HepG2 (cell line): ENCODE measurements around the gene PRKCE. TPM values are rescaled to one million over a fixed set of nuclear protein-coding genes. Genes with fewer than 3 reads are reported as not detected.

ENCODE experiments used
- ATAC-seq: fragments of 200-7000 bp; cut with Tn5 transposase; 3 replicates; pipeline ENCODE4 v1.9.1; 2020; ENCODE audit warnings: mild to moderate bottlenecking, moderate library complexity
- BruUV-seq: library from RNA; stranded (reverse); fragments of 400-500 nt; replicated peaks from 2 replicates; lab custom pipeline; 2021; lab: Mats Ljungman, UMichigan
- CTCF ChIA-PET: fragments of 300-600 bp; formaldehyde crosslinking; extraction: SDS; loops from one replicate; lab custom pipeline; 2021; ENCODE audit warnings: low total read pairs, inconsistent platforms, low intra/inter-chr PET ratio; lab: Yijun Ruan, JAX
- POLR2A ChIA-PET: fragments of 350-600 bp; sonication (Branson Sonifier 250); formaldehyde crosslinking; loops from one replicate; lab custom pipeline; 2020; ENCODE audit warnings: antibody characterized with exemption, inconsistent platforms; lab: Yijun Ruan, JAX
- DNase-seq: peaks from one replicate; pipeline ENCODE4 v3.0.0-alpha.2; 2015; ENCODE audit warnings: low spot score
- FAIRE-seq: peaks from 3 replicates; lab custom pipeline; 2011; peaks lifted over from hg19 to GRCh38; lab: Jason Lieb, UNC
- H2AFZ ChIP-seq: one replicate; pipeline ENCODE4 v1.6.1; 2011; ENCODE audit warnings: low read length, inconsistent platforms
- H3K27ac ChIP-seq: fragments of 300-600 bp; 3 replicates; pipeline ENCODE4 v1.8.0; 2011; ENCODE audit warnings: mixed run types, mild to moderate bottlenecking, mixed read lengths, low read length, inconsistent platforms; ENCODE audit not compliant: insufficient read depth; ENCODE audit errors: extremely low read length
- H3K27me3 ChIP-seq, 2 experiments: fragments of 200-600 bp in 1 of 2; 2 replicates in 1 of 2; 3 replicates in 1 of 2; pipeline versions ENCODE4 v1.6.0 to v1.8.0; 2011; ENCODE audit warnings: low read length in 2 of 2, mild to moderate bottlenecking in 2 of 2, moderate library complexity in 2 of 2, inconsistent platforms in 1 of 2; ENCODE audit not compliant: insufficient read depth in 2 of 2, control insufficient read depth in 1 of 2
- H3K36me3 ChIP-seq, 2 experiments: fragments of 200-600 bp in 1 of 2; replicated peaks in 1 of 2; 2 replicates in 1 of 2; 3 replicates in 1 of 2; pipeline versions ENCODE4 v1.5.1 to v1.8.0; 2011; ENCODE audit warnings: low read length in 2 of 2, inconsistent platforms in 1 of 2; ENCODE audit not compliant: insufficient read depth in 2 of 2, control insufficient read depth in 1 of 2
- H3K4me1 ChIP-seq: 2 replicates; pipeline ENCODE4 v1.5.1; 2012; ENCODE audit warnings: low read length, inconsistent platforms; ENCODE audit not compliant: insufficient read depth
- H3K4me2 ChIP-seq: 2 replicates; pipeline ENCODE4 v1.6.0; 2011; ENCODE audit warnings: low read depth, low read length, inconsistent platforms
- H3K4me3 ChIP-seq, 3 experiments: fragments of 200-600 bp in 1 of 3; sonication (generic), shearing (Covaris generic) in 1 of 3; replicated peaks in 1 of 3; 2 replicates each; pipeline ENCODE4 v1.5.1; 2011 to 2016; ENCODE audit warnings: low read length in 3 of 3, inconsistent platforms in 2 of 3, low read depth in 2 of 3, mild to moderate bottlenecking in 2 of 3, control low read depth in 1 of 3, mixed read lengths in 1 of 3; ENCODE audit not compliant: insufficient read depth in 1 of 3
- H3K79me2 ChIP-seq: one replicate; pipeline ENCODE4 v1.6.1; 2011; ENCODE audit warnings: low read length, inconsistent platforms; ENCODE audit not compliant: insufficient read depth
- H3K9ac ChIP-seq: 2 replicates; pipeline ENCODE4 v1.6.0; 2011; ENCODE audit warnings: mild to moderate bottlenecking, low read depth, low read length, inconsistent platforms; ENCODE audit not compliant: insufficient read depth
- H3K9me3 ChIP-seq: 2 replicates; pipeline ENCODE4 v1.5.1; 2012; ENCODE audit warnings: mild to moderate bottlenecking, low read length
- H4K20me1 ChIP-seq: 2 replicates; pipeline ENCODE4 v1.6.0; 2011; ENCODE audit warnings: inconsistent platforms, mild to moderate bottlenecking, low read length, moderate library complexity; ENCODE audit not compliant: insufficient read depth
- BORCS8-MEF2B ChIP-seq: sonication (generic); formaldehyde crosslinking; IDR thresholded peaks from 2 replicates; pipeline ENCODE4 v1.8.0; 2022; ENCODE audit warnings: mild to moderate bottlenecking, missing genetic modification reagents
- ISL2 ChIP-seq: sonication (generic); formaldehyde crosslinking; IDR thresholded peaks from 2 replicates; pipeline ENCODE4 v1.5.0; 2020; ENCODE audit warnings: missing genetic modification reagents
- SP4 ChIP-seq: sonication (generic); formaldehyde crosslinking; IDR thresholded peaks from 2 replicates; pipeline ENCODE4 v1.8.1; 2023; ENCODE audit warnings: mild to moderate bottlenecking, missing genetic modification reagents
- ZNF230 ChIP-seq: sonication (generic); formaldehyde crosslinking; IDR thresholded peaks from 2 replicates; pipeline ENCODE4 v1.4.0; 2020; ENCODE audit warnings: mild to moderate bottlenecking, missing genetic modification reagents
- ZNF292 ChIP-seq: sonication (generic); formaldehyde crosslinking; IDR thresholded peaks from 2 replicates; pipeline ENCODE4 v1.8.1; 2022; ENCODE audit warnings: mild to moderate bottlenecking, low read depth, missing genetic modification reagents, borderline replicate concordance
- ZNF296 ChIP-seq: sonication (generic); formaldehyde crosslinking; conservative IDR thresholded peaks from 2 replicates; pipeline ENCODE4 v1.5.0; 2020; ENCODE audit warnings: mild to moderate bottlenecking, missing genetic modification reagents
- ZNF605 ChIP-seq: sonication (generic); formaldehyde crosslinking; IDR thresholded peaks from 2 replicates; pipeline ENCODE4 v1.8.0; 2022; ENCODE audit warnings: mild to moderate bottlenecking, missing genetic modification reagents
- WGBS: methylation state at CpG from one replicate; pipeline ENCODE4 v1.1.6; 2017; ENCODE audit warnings: low lambda C conversion rate; 5-methylcytosine and 5-hydroxymethylcytosine counted together
- in situ Hi-C: cut with HindIII; loops from 2 replicates; pipeline ENCODE4 v1.10.0; 2017; ENCODE audit warnings: low pct_unique_long_range_greater_than_20kb; ENCODE audit not compliant: extremely low pct_ligation_motif_present
- intact Hi-C: fragments of 100-400 bp; cut with micrococcal nuclease; formaldehyde crosslinking; loops from one replicate; pipeline ENCODE4 v1.10.0; 2022; ENCODE audit not compliant: unreplicated experiment
- polyA plus RNA-seq, 8 experiments: library from polyadenylated mRNA; depleted of rRNA in 3 of 8; stranded (reverse) in 7 of 8; unstranded in 1 of 8; fragments of >200 nt; fragmentation: Illumina TruSeq in 4 of 8; extraction: Trizol in 4 of 8; gene quantifications; 2 replicates each; pipeline versions ENCODE4 v1.2.1 to v1.2.3, GENCODE V29; 2011 to 2016; ENCODE audit warnings: low read depth in 4 of 8, missing spikeins in 1 of 8, mixed read lengths in 1 of 8; ENCODE audit not compliant: insufficient read depth in 1 of 8
- total RNA-seq, 5 experiments: library from RNA; depleted of rRNA; stranded (reverse); fragments of >200 nt; fragmentation: Illumina TruSeq; extraction: Trizol; gene quantifications; 2 replicates each; pipeline ENCODE4 v1.2.3, GENCODE V29; 2016; ENCODE audit warnings: low read depth in 1 of 5
- TF ChIP-seq, protein P1 (sequence below): sonication (generic); formaldehyde crosslinking; IDR thresholded peaks from 2 replicates; pipeline ENCODE4 v1.4.0; 2020; ENCODE audit warnings: missing genetic modification reagents

Gene PRKCE
- total and polyA plus RNA-seq, 2 of the 13 experiments (the other 11 are each of a cell fraction or from before 2014, with no cell fraction given), result 1.0 to 3.9 TPM

DNA sequence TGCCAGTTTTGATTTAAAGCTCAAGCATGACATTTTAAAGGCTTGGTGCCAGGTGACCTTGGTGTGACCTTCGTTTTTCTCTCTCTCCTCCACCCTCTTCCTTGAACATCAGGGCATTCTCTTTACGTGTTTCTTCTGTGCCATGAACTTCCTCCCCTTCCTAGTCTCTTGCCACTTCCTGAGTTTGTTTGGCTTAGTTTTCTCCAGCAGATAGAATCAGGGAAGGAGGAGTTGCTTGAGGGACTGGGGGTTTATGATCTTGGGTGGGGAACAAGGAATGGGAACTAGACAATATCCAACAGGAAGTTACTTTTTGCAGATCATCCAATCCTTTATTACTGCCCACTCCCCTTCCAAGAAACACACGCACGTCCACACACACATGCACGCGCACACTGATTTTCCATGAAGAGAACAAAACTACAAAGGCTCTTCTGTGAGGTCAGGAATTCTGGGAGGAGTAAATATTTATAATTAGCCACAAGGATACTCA lies 435.1 kb downstream of the PRKCE start:
- Histone ChIP-seq H3K27me3 (no peaks in the 10 kb centered on the region), H3K79me2 (no peaks in the 10 kb centered on the region), H2AFZ (no peak overlapping the region), H3K27ac (no peak overlapping the region), H3K4me2 (no peak overlapping the region), H4K20me1 (no peaks in the 10 kb centered on the region), H3K4me3 (no peak overlapping the region), H3K4me1 (peaks cover 19% of the 10 kb centered on the region), H3K9me3 (no peaks in the 10 kb centered on the region), H3K9ac (no peak overlapping the region), H3K36me3 (no peaks in the 10 kb centered on the region)
- 81% methylated on average over 6 of the region's 6 CpGs for WGBS
- no peak for DNase-seq
- no peak for ATAC-seq
- in situ Hi-C loops (no loop called here), intact Hi-C loops (no loop called here)
- no peak for TF ChIP-seq ZNF296 (CRISPR knock-in tag)
- TF ChIP-seq ZNF605 (CRISPR knock-in tag), result no peak
- no peak for TF ChIP-seq ZNF292 (CRISPR knock-in tag)
- no peak for TF ChIP-seq ISL2
- TF ChIP-seq ZNF230, result no peak
- TF ChIP-seq BORCS8-MEF2B, result no peak
- TF ChIP-seq, protein P1, sequence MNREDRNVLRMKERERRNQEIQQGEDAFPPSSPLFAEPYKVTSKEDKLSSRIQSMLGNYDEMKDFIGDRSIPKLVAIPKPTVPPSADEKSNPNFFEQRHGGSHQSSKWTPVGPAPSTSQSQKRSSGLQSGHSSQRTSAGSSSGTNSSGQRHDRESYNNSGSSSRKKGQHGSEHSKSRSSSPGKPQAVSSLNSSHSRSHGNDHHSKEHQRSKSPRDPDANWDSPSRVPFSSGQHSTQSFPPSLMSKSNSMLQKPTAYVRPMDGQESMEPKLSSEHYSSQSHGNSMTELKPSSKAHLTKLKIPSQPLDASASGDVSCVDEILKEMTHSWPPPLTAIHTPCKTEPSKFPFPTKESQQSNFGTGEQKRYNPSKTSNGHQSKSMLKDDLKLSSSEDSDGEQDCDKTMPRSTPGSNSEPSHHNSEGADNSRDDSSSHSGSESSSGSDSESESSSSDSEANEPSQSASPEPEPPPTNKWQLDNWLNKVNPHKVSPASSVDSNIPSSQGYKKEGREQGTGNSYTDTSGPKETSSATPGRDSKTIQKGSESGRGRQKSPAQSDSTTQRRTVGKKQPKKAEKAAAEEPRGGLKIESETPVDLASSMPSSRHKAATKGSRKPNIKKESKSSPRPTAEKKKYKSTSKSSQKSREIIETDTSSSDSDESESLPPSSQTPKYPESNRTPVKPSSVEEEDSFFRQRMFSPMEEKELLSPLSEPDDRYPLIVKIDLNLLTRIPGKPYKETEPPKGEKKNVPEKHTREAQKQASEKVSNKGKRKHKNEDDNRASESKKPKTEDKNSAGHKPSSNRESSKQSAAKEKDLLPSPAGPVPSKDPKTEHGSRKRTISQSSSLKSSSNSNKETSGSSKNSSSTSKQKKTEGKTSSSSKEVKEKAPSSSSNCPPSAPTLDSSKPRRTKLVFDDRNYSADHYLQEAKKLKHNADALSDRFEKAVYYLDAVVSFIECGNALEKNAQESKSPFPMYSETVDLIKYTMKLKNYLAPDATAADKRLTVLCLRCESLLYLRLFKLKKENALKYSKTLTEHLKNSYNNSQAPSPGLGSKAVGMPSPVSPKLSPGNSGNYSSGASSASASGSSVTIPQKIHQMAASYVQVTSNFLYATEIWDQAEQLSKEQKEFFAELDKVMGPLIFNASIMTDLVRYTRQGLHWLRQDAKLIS, result no peak
- TF ChIP-seq SP4 (CRISPR knock-in tag), result no peak
- no TSS peak for BruUV-seq
- FAIRE-seq, result no peak
- CTCF ChIA-PET, result no interaction called here
- POLR2A ChIA-PET, result no interaction called here
